DND-41 (cell line): Measurements from ENCODE around the gene PYGO2.

Experiments
- CTCF ChIP-seq: IDR thresholded peaks from 2 replicates; pipeline ENCODE4 v1.5.1; 2012; ENCODE audit warnings: borderline replicate concordance, low read length, moderate library complexity, mild to moderate bottlenecking; ENCODE audit not compliant: poor library complexity, severe bottlenecking; ENCODE audit errors: extremely low read depth
- EZH2 ChIP-seq: IDR thresholded peaks from 3 replicates; pipeline ENCODE4 v1.6.1; 2012; ENCODE audit warnings: borderline replicate concordance, low read depth, mild to moderate bottlenecking, moderate library complexity, low read length, inconsistent platforms; ENCODE audit not compliant: severe bottlenecking

GRCh38 chr1:154968731-154969130, 7.1 kb upstream of the PYGO2 start:
- TF ChIP-seq CTCF (no peak), EZH2 (no peak)
